ENCODE data around the gene EPC2. TPM values are rescaled to one million over a fixed set of nuclear protein-coding genes. Genes with fewer than 3 reads are reported as not detected.
A peak's percentile ranks its signal among the peaks of the same experiment; 100 is the strongest.
"Not testable (repeated sequence)": the region's sequence is repeated elsewhere in the genome, so short reads cannot be mapped to it uniquely, and the experiment has no call there.

EPC2 gene
- total RNA-seq, 1 donor = 32.9 TPM

DNA sequence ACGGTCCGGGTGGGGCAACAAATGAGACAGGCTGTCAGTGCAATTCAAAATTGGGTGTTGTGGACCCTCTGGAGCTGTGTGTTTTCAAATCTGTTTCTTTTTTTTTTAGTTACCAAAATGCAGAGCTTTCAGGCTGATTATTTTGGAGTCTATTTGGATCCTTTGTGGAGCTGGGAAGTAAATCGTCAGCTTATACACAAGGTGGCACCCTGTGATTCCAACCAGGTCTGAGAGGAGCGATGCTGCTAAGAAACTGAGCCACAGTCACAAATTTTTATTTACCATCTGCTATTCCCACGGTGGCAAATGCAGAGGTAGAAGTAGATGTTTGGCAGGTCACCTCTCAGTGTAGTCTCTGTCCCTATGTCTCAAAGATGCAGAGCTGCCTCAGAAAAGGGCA, 3.8 kb upstream of the EPC2 start:
- DNase-seq (ENCODE audit: low read depth in 2 of 3, low spot score in 2 of 3) = no peak

- DNase-seq (ENCODE audit: low read depth in 2 of 3, low spot score in 2 of 3) = no peak
These were observed 2.3 kb upstream of the EPC2 start for GRCh38 chr2:148642112-148642744.

GRCh38 chr2:148642891-148643416, 1.6 kb upstream of the EPC2 start:
- peak in 2 of 3 donors; percentile 31 to 38 for DNase-seq (ENCODE audit: low read depth in 2 of 3, low spot score in 2 of 3)

DNA sequence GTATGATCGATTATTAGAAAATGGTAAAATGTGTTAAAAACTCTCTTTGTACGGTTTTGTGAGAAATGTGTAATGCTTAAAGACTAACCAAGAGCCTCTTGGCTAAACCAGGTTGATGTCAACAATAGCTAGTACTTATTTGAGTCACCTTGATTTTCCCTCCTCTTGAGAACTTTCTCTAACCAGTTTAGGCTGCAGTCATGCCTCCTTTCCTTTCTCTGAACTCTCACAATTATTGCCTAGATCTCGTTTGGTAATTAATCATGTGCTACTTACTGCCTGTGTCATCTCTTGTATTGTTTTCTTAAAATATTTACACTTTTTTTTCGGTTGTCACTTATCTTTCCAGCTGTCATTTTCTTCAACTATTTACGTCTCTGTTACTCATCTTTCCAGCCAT, 1.1 kb upstream of the EPC2 start:
- DNase-seq (ENCODE audit: low read depth in 2 of 3, low spot score in 2 of 3) = no peak

DNA sequence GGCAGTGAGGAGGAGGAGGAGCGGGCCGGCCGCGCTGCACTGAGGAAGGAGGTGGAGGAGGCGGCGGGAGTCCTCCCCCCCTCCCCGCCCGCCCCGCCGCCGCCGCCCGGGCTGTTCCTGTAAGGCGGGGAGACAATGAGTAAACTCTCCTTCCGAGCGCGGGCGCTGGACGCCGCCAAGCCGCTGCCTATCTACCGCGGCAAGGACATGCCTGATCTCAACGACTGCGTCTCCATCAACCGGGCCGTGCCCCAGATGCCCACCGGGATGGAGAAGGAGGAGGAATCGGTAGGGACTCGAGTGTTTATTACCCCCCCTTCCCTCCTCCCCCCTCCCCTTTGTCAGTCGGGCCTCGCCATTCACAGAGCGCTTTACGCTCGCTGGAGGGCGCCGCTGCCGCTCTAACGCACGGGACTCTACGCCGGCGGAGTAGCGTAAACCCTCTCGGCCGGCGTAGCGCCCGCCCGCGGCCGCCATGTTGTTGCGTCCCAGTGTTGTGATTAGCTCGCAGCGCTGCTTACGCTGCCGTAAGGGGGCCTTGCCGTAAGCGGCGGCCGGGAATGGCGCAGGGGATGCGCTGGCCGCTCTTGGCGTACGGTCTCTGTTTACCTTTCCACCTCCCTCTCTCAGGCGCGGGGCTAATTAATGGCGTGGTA, 460 bp downstream of the EPC2 start:
- DNase-seq (ENCODE audit: low read depth in 2 of 3, low spot score in 2 of 3) = peak; percentile 95 to 99 (median 97)

DNA sequence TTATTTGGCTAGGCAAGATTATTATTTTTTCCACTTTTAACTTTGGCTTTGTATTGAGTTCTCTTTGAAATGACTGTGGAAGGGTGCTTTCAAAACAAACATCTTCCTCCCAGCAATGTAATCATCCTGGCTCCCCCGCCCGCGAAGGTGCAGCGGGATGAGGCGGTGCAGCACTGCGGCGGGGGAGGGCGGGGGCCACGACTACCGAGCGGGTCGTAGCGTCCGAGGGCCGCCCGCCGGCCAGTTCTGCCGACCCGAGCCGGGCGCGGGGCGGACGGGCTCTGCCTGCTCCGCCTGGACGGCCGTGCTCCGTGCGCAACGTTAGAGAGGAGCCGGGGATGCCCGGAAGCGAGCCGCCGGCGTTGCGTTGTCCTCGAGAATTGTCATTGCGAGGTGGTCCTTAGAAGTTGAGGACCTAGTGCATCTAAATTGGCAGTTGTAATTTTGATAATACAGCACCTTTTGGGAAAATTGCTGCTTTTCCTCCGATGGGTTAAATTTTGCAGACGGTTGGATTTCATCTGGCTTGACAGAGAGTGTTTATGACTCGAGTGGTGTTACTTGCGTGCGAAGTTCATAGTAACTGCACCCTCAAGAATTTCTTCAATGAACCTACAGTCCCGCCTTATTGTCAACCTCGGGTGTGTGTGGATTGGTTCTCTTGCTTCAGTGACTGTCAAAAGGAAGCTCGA, 1.1 kb downstream of the EPC2 start:
- peak; percentile 64 to 94 (median 83) for DNase-seq (ENCODE audit: low read depth in 2 of 3, low spot score in 2 of 3)

DNA sequence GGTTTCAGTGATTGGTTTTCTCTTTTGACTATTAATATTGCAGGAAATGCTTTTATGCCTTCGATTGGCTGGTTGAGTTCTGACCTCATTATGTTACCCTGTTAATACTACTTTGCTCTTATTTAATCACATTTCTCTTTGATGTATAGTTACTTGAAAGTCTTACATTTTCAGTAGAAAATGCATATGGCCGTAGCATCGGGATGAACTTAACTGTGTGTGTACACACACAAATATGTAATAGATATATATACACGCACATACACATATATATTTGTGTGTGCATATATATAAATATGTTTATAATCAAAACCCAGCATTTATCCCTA, 1.6 kb downstream of the EPC2 start:
- no peak for DNase-seq (ENCODE audit: low read depth in 2 of 3, low spot score in 2 of 3)

- DNase-seq (ENCODE audit: low read depth in 2 of 3, low spot score in 2 of 3) = not testable (repeated sequence)
These were observed 3.2 kb downstream of the EPC2 start for GRCh38 chr2:148647711-148648110.

GRCh38 chr2:148649936-148650335, 5.4 kb downstream of the EPC2 start:
- no peak for DNase-seq (ENCODE audit: low read depth in 2 of 3, low spot score in 2 of 3)

- DNase-seq (ENCODE audit: low read depth in 2 of 3, low spot score in 2 of 3) = no peak
These were observed 6.3 kb downstream of the EPC2 start for GRCh38 chr2:148650881-148651280.

DNA sequence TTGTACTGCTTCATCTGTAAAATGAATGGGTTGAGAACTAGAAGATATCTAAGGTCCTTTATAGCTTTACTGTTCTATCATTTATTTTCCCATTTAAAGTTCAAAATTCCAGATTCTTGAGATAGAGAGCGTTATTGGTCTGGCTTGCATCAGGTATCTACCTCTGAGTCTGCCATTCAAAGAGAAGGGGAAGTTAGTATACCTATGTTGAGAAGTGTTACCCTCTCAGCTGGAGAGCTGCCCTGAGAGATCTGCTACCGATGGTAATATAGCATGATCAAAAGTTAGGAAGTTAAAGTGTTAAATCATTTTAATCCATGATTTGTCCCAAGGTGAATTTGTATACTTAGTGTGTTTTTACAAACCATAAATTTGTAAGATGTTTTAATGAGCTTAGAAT, 7.4 kb downstream of the EPC2 start:
- no peak for DNase-seq (ENCODE audit: low read depth in 2 of 3, low spot score in 2 of 3)

- no peak for DNase-seq (ENCODE audit: low read depth in 2 of 3, low spot score in 2 of 3)
These were observed 8.9 kb downstream of the EPC2 start for GRCh38 chr2:148653437-148653836.

GRCh38 chr2:148654435-148654834, 9.9 kb downstream of the EPC2 start:
- no peak for DNase-seq (ENCODE audit: low read depth in 2 of 3, low spot score in 2 of 3)

- no peak for DNase-seq (ENCODE audit: low read depth in 2 of 3, low spot score in 2 of 3)
These were observed 12.0 kb downstream of the EPC2 start for GRCh38 chr2:148656516-148656915.

DNA sequence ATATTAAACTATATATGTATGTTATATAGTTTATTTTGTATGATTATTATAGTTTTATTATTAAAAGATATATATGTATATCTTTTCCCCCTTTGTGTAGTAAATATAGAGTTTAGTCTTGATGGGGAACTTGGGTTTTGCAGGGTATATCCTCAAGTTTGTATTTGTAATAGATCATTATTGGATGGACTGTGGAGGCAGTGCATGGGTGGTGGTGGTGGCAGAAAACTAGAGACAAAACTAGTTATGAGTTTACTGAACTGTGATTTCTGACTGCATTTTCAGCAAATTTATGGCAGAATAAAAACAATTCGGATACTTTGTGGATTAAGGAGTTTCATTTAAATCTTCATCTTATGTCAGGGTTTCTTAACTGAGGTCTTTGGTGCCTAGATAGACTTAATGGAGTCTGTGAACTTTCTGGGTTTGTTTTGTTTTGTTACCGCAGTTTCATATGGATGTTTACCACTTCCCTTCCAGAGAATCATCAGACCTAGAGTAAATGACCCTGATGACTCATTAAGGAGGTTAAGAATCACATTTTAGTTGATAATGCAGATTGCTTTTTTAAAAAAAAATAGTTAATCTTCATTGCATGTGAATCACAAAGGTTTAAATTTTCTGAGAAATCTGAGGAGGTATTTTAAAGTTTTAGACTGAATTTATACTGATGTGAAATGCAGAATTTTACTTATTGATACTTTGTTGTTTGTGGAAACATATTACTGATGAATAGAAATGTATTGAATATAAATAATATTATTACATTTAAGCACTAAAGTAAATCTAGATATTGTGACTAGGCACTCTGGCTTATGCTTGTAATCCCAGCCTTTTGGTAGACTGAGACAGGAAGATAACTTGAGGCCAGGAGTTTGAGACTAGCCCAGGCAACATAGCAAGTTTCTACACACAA, 14.5 kb downstream of the EPC2 start:
- peak in 2 of 3 donors; percentile 71 to 81 for DNase-seq (ENCODE audit: low read depth in 2 of 3, low spot score in 2 of 3)

DNA sequence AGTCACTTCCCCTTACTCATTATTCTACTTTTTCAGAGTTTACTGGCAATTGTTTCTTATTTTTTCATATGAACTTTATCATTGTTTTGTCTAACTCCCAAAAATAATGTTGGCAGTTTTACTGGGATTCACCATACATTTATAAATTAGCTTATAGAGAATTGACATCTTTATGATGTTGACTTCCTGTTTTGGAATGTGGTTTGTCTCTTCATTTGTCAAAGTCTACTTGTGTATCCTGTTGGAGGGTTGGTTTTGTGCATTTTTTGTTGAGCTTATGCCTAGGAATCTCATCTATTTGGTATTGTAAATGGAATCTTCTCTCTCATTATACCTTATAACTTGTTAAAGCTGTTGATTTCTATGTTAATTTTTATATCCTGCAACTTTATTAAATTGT, 16.4 kb downstream of the EPC2 start:
- peak in 1 of 3 donors; percentile 58 for DNase-seq (ENCODE audit: low read depth in 2 of 3, low spot score in 2 of 3)

GRCh38 chr2:148662332-148662731, 17.8 kb downstream of the EPC2 start:
- not testable (repeated sequence) for DNase-seq (ENCODE audit: low read depth in 2 of 3, low spot score in 2 of 3)

GRCh38 chr2:148664229-148664628, 19.7 kb downstream of the EPC2 start:
- no peak for DNase-seq (ENCODE audit: low read depth in 2 of 3, low spot score in 2 of 3)

- no peak for DNase-seq (ENCODE audit: low read depth in 2 of 3, low spot score in 2 of 3)
These were observed 22.0 kb downstream of the EPC2 start for GRCh38 chr2:148666555-148666954.

DNA sequence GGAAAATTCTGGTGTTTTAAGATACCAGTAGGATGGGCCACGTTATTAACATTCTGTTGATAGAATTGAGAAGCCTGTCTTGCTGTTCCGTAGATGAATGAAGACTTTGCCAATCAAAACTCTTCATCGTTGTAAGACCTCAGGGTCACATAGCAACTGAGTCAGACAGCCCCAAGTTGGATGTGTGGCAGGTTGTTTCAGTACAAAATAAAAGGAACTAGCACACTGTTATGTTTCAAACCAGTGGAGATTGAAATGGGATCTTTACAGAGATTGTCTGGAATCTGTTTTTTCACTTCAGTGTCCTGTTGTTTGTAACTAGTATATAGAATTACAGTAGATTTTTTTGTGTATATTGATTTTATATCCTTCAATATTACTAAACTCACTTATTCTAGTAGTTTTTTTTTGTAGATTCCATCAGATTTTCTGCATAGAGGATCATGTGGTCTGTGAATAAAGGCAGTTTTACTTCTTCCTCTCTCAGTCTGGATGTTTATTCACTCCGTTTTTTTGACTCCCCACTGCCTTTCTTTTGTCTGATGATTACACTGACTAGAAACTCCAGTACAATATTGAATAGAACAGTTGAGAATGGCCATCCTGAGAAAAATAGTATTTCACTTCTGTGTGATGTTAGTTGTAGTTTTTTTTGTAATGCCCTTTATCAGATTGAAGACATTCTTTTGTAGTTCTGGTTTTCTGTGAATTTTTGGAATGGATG, 22.7 kb downstream of the EPC2 start:
- DNase-seq (ENCODE audit: low read depth in 2 of 3, low spot score in 2 of 3) = peak in 1 of 3 donors; percentile 9
